IMR-90 (cell line): ENCODE results near the gene TBPL1. TPM values are rescaled to one million over a fixed set of nuclear protein-coding genes. Genes with fewer than 3 reads are reported as not detected.

Experiments
- ATAC-seq: fragments of 200-7000 bp; cut with Tn5 transposase; 2 replicates; pipeline ENCODE4 v1.9.1; 2020; ENCODE audit warnings: low read depth, mild to moderate bottlenecking, moderate library complexity
- BruUV-seq: library from RNA; stranded (reverse); fragments of 400-500 nt; replicated peaks from 2 replicates; lab custom pipeline; 2021; lab: Mats Ljungman, UMichigan
- CTCF ChIA-PET: fragments of 300-600 bp; formaldehyde crosslinking; extraction: SDS; loops from one replicate; lab custom pipeline; 2021; ENCODE audit warnings: antibody characterized with exemption; lab: Yijun Ruan, JAX
- POLR2A ChIA-PET: fragments of 300-600 bp; sonication (Branson Sonifier 250); formaldehyde crosslinking; loops from one replicate; lab custom pipeline; 2022; ENCODE audit warnings: antibody characterized with exemption; ENCODE audit not compliant: unreplicated experiment; lab: Charles Lee
- DNase-seq: peaks from one replicate; pipeline ENCODE4 v3.0.0; 2013
- H2AFZ ChIP-seq: replicated peaks from 2 replicates; pipeline ENCODE3; 2013; ENCODE audit warnings: low read length, mild to moderate bottlenecking; ENCODE audit not compliant: poor library complexity
- H2AK5ac ChIP-seq: 2 replicates; pipeline ENCODE4 v1.6.1; 2013; ENCODE audit warnings: low read depth, low read length, inconsistent platforms
- H2AK9ac ChIP-seq: replicated peaks from 2 replicates; pipeline ENCODE3; 2013; ENCODE audit warnings: mild to moderate bottlenecking, low read depth, low read length, moderate library complexity; ENCODE audit not compliant: poor library complexity
- H2BK120ac ChIP-seq: 2 replicates; pipeline ENCODE4 v1.6.1; 2013; ENCODE audit warnings: low read depth, low read length, inconsistent platforms
- H2BK15ac ChIP-seq: 3 replicates; pipeline ENCODE4 v1.6.1; 2013; ENCODE audit warnings: low read depth, low read length, inconsistent platforms
- H2BK20ac ChIP-seq: 2 replicates; pipeline ENCODE4 v1.6.1; 2013; ENCODE audit warnings: low read depth, mild to moderate bottlenecking, inconsistent platforms, low read length, moderate library complexity
- H2BK5ac ChIP-seq: 2 replicates; pipeline ENCODE4 v1.6.1; 2013; ENCODE audit warnings: mild to moderate bottlenecking, low read depth, low read length, inconsistent platforms; ENCODE audit not compliant: poor library complexity, severe bottlenecking
- H3K14ac ChIP-seq: replicated peaks from 2 replicates; pipeline ENCODE4 v1.6.1; 2013; ENCODE audit warnings: low read depth, low read length, inconsistent platforms
- H3K18ac ChIP-seq: 2 replicates; pipeline ENCODE4 v1.6.1; 2013; ENCODE audit warnings: low read depth, low read length, control low read depth
- H3K23ac ChIP-seq: 2 replicates; pipeline ENCODE4 v1.6.1; 2013; ENCODE audit warnings: low read depth, low read length, inconsistent platforms
- H3K27ac ChIP-seq: 2 replicates; pipeline ENCODE4 v1.5.1; 2013; ENCODE audit warnings: mild to moderate bottlenecking, control low read depth, low read length; ENCODE audit not compliant: insufficient read depth
- H3K27me3 ChIP-seq: 2 replicates; pipeline ENCODE4 v1.6.1; 2013; ENCODE audit warnings: low read length; ENCODE audit not compliant: control insufficient read depth, insufficient read depth
- H3K36me3 ChIP-seq: 2 replicates; pipeline ENCODE4 v1.6.1; 2013; ENCODE audit warnings: low read length, mixed read lengths; ENCODE audit not compliant: control insufficient read depth, insufficient read depth
- H3K4ac ChIP-seq: 2 replicates; pipeline ENCODE4 v1.6.1; 2013; ENCODE audit warnings: low read depth, low read length, inconsistent platforms
- H3K4me1 ChIP-seq: 2 replicates; pipeline ENCODE4 v1.6.1; 2013; ENCODE audit warnings: low read length, mixed read lengths; ENCODE audit not compliant: control insufficient read depth, insufficient read depth
- H3K4me2 ChIP-seq: 2 replicates; pipeline ENCODE4 v1.6.1; 2013; ENCODE audit warnings: low read depth, mild to moderate bottlenecking, control low read depth, low read length, moderate library complexity
- H3K4me3 ChIP-seq: 2 replicates; pipeline ENCODE4 v1.5.1; 2013; ENCODE audit warnings: low read depth, mild to moderate bottlenecking, control low read depth, low read length, moderate library complexity; ENCODE audit not compliant: insufficient read depth
- H3K56ac ChIP-seq: 2 replicates; pipeline ENCODE4 v1.6.1; 2013; ENCODE audit warnings: low read length, inconsistent platforms; ENCODE audit not compliant: insufficient read depth; ENCODE audit errors: extremely low read depth
- H3K79me1 ChIP-seq, 2 experiments: 2 replicates each; pipeline ENCODE4 v1.6.1; 2013; ENCODE audit warnings: low read length in 2 of 2, inconsistent platforms in 1 of 2, low read depth in 1 of 2
- H3K9ac ChIP-seq: 2 replicates; pipeline ENCODE4 v1.6.1; 2013; ENCODE audit warnings: low read depth, low read length, control low read depth
- H3K9me1 ChIP-seq: 2 replicates; pipeline ENCODE4 v1.6.1; 2013; ENCODE audit warnings: low read length, inconsistent platforms; ENCODE audit not compliant: insufficient read depth
- H3K9me3 ChIP-seq: 2 replicates; pipeline ENCODE4 v1.6.1; 2013; ENCODE audit warnings: low read length; ENCODE audit not compliant: control insufficient read depth, insufficient read depth
- H4K20me1 ChIP-seq: 2 replicates; pipeline ENCODE4 v1.6.1; 2013; ENCODE audit warnings: low read length, inconsistent platforms; ENCODE audit not compliant: insufficient read depth
- H4K5ac ChIP-seq: 2 replicates; pipeline ENCODE4 v1.6.1; 2013; ENCODE audit warnings: mild to moderate bottlenecking, low read depth, low read length, control low read depth
- H4K8ac ChIP-seq, 2 experiments: 2 replicates each; pipeline ENCODE4 v1.6.1; 2013; ENCODE audit warnings: low read depth in 2 of 2, low read length in 2 of 2, control low read depth in 1 of 2, inconsistent platforms in 1 of 2
- H4K91ac ChIP-seq: 2 replicates; pipeline ENCODE4 v1.6.1; 2013; ENCODE audit warnings: low read depth, low read length, inconsistent platforms; ENCODE audit not compliant: insufficient read depth
- BHLHE40 ChIP-seq: fragments of 150-350 bp; IDR thresholded peaks from 2 replicates; pipeline ENCODE4 v1.6.1; 2016; ENCODE audit warnings: mild to moderate bottlenecking, low read depth, low read length
- CEBPB ChIP-seq: IDR thresholded peaks from 2 replicates; pipeline ENCODE4 v1.6.1; 2012; ENCODE audit warnings: low read depth, low read length, improper control_type of control experiment
- CHD1 ChIP-seq: IDR thresholded peaks from 2 replicates; pipeline ENCODE4 v1.6.1; 2012; ENCODE audit warnings: low read depth, low read length, improper control_type of control experiment
- CTCF ChIP-seq: conservative IDR thresholded peaks from 2 replicates; pipeline ENCODE4 v1.5.1; 2012; ENCODE audit warnings: mild to moderate bottlenecking, low read depth, low read length, improper control_type of control experiment
- ELK1 ChIP-seq: fragments of 150-350 bp; IDR thresholded peaks from 2 replicates; pipeline ENCODE4 v1.6.1; 2016; ENCODE audit warnings: low read depth, mild to moderate bottlenecking, low read length, moderate library complexity, borderline replicate concordance
- FOS ChIP-seq: fragments of 150-350 bp; IDR thresholded peaks from 2 replicates; pipeline ENCODE4 v1.6.1; 2016; ENCODE audit warnings: low read depth, low read length
- MAFK ChIP-seq: IDR thresholded peaks from 2 replicates; pipeline ENCODE4 v1.6.1; 2012; ENCODE audit warnings: low read depth, low read length, improper control_type of control experiment
- MAZ ChIP-seq: IDR thresholded peaks from 2 replicates; pipeline ENCODE4 v1.6.1; 2012; ENCODE audit warnings: low read depth, mild to moderate bottlenecking, low read length, improper control_type of control experiment, moderate library complexity, borderline replicate concordance
- MXI1 ChIP-seq: IDR thresholded peaks from 2 replicates; pipeline ENCODE4 v1.6.1; 2012; ENCODE audit warnings: low read depth, mild to moderate bottlenecking, low read length, moderate library complexity, borderline replicate concordance
- NFE2L2 ChIP-seq: fragments of 150-350 bp; IDR thresholded peaks from 2 replicates; pipeline ENCODE4 v1.6.1; 2016; ENCODE audit warnings: low read depth, mild to moderate bottlenecking, low read length
- POLR2A ChIP-seq: IDR thresholded peaks from 2 replicates; pipeline ENCODE4 v1.6.1; 2012; ENCODE audit warnings: mild to moderate bottlenecking, low read depth, low read length
- RAD21 ChIP-seq: IDR thresholded peaks from 2 replicates; pipeline ENCODE4 v1.6.1; 2012; ENCODE audit warnings: low read length, improper control_type of control experiment
- RCOR1 ChIP-seq: IDR thresholded peaks from 2 replicates; pipeline ENCODE4 v1.6.1; 2012; ENCODE audit warnings: mild to moderate bottlenecking, low read length, improper control_type of control experiment; ENCODE audit not compliant: insufficient replicate concordance
- SMC3 ChIP-seq: fragments of 150-350 bp; IDR thresholded peaks from 2 replicates; pipeline ENCODE4 v1.6.1; 2016; ENCODE audit warnings: low read depth, mild to moderate bottlenecking, antibody characterized with exemption, low read length, moderate library complexity
- USF2 ChIP-seq: fragments of 150-350 bp; IDR thresholded peaks from 2 replicates; pipeline ENCODE4 v1.6.1; 2017; ENCODE audit warnings: mild to moderate bottlenecking, antibody characterized with exemption, low read length, low read depth
- WGBS, 2 experiments: methylation state at CpG; one replicate each; pipeline versions ENCODE4 v1.1.5 to v1.1.7; 2013; ENCODE audit warnings: missing lambda C conversion rate in 2 of 2; ENCODE audit not compliant: insufficient read length in 1 of 2; ENCODE audit errors: extremely low coverage in 2 of 2; 5-methylcytosine and 5-hydroxymethylcytosine counted together
- dilution Hi-C: fragments of 300-500 bp; cut with HindIII; formaldehyde crosslinking; loops from one replicate; pipeline ENCODE4 v1.14.3; 2018; ENCODE audit warnings: low sequenced_read_pairs; ENCODE audit not compliant: unreplicated experiment
- in situ Hi-C: fragments of 300-500 bp; cut with MboI; formaldehyde crosslinking; loops from 3 replicates; pipeline ENCODE4 v1.14.3; 2019; ENCODE audit warnings: low sequenced_read_pairs, inconsistent platforms, mixed read lengths
- intact Hi-C: fragments of 100-400 bp; cut with micrococcal nuclease; formaldehyde crosslinking; loops from 2 replicates; pipeline ENCODE4 v1.10.0; 2022
- polyA plus RNA-seq, 3 experiments: library from polyadenylated mRNA; depleted of rRNA; stranded (reverse); fragments of >200 nt; gene quantifications; 2 replicates each; pipeline ENCODE4 v1.2.3, GENCODE V29; 2012; ENCODE audit warnings: low replicate concordance in 1 of 3
- total RNA-seq: library from RNA; depleted of rRNA; stranded (reverse); fragments of >200 nt; gene quantifications from 2 replicates; pipeline ENCODE4 v1.2.3, GENCODE V29; 2012

Gene TBPL1
- total and polyA plus RNA-seq, 2 of the 4 experiments (the other 2 are of a cell fraction) = 25.6 to 32.5 TPM

- Histone ChIP-seq H3K18ac (peak overlapping the region; percentile 82), H3K79me1 (peaks cover 0 to 4% of the 10 kb centered on the region in 2 experiments; a peak in 1 of 4 replicates), H2AFZ (no peak overlapping the region), H2BK15ac (peak overlapping the region; percentile 63; the same call in 2 of the 3 replicates), H3K4me1 (peaks cover 32% of the 10 kb centered on the region), H4K20me1 (peaks cover 4% of the 10 kb centered on the region; the same call in 1 of the 2 replicates), H3K36me3 (peaks cover 3% of the 10 kb centered on the region; the same call in 1 of the 2 replicates), H3K4me2 (0 out of 2 replicates have a peak overlapping the region, but pooled peaks have one; percentile 19), H2BK20ac (peak overlapping the region; percentile 97), H3K27me3 (no peaks in the 10 kb centered on the region), H3K4me3 (no peak overlapping the region), H3K23ac (peak overlapping the region; percentile 89), H3K9me3 (no peaks in the 10 kb centered on the region), H3K4ac (peak overlapping the region; percentile 91), H3K9me1 (peaks cover 23% of the 10 kb centered on the region), H4K8ac (peak overlapping the region; percentile 23 to 44; a peak in 2 of 4 replicates), H4K5ac (peak overlapping the region; percentile 39), H2BK5ac (peak overlapping the region; percentile 81), H2AK5ac (peak overlapping the region; percentile 88), H2BK120ac (peak overlapping the region; percentile 91), H3K9ac (no peak overlapping the region), H3K27ac (peak overlapping the region; percentile 76), H2AK9ac (no peak overlapping the region), H3K56ac (peak overlapping the region; percentile 35; the same call in 1 of the 2 replicates), H3K14ac (peak overlapping the region; percentile 88; the same call in 1 of the 2 replicates), H4K91ac (peak overlapping the region; percentile 75)
- ChIA-PET POLR2A (interaction anchor here (0.5 to 1.9 kb wide), 2 partner anchors 12 to 278 kb away, joined by 3 to 4 read pairs; no protein-coding TSS in a partner anchor), CTCF (interaction anchor here (0.9 to 1.4 kb wide), 3 partner anchors 12 to 72 kb away, joined by 3 to 6 read pairs (median 3); no protein-coding TSS in a partner anchor)
- intact Hi-C loops = loop anchor here (5.0 kb wide), 1 partner anchor 71 kb away; no protein-coding TSS in a partner anchor
- peak; percentile 90 for DNase-seq
- peak; percentile 92 for ATAC-seq
- WGBS, 2 experiments = no CpG with 5 or more reads among the region's 2 CpGs
- BruUV-seq = no TSS peak
- dilution Hi-C loops = no loop called here
- in situ Hi-C loops = no loop called here
- no peak for TF ChIP-seq CTCF
- TF ChIP-seq MAFK = peak; percentile 59
- no peak for TF ChIP-seq POLR2A
- no peak for TF ChIP-seq RAD21
- no peak for TF ChIP-seq ELK1
- TF ChIP-seq RCOR1 = no peak
- TF ChIP-seq CHD1 = no peak
- TF ChIP-seq MAZ = no peak
- TF ChIP-seq NFE2L2 = peak; percentile 47; the same call in 1 of the 2 replicates
- TF ChIP-seq CEBPB = no peak
- TF ChIP-seq USF2 = no peak
- no peak for TF ChIP-seq BHLHE40
- TF ChIP-seq FOS = peak; percentile 79
- no peak for TF ChIP-seq SMC3
- no peak for TF ChIP-seq MXI1
Measured at GRCh38 chr6:133991096-133991593, 38.1 kb downstream of the TBPL1 start.
